Omental fat pad (tissue), 4 donors: Measurements from ENCODE around the gene WDR6. TPM values are rescaled to one million over a fixed set of nuclear protein-coding genes. Genes with fewer than 3 reads are reported as not detected.

Experiments
- ATAC-seq: fragments of 150-250 bp; one replicate; pipeline ENCODE4 v1.9.1; 2016; ENCODE audit warnings: mild to moderate bottlenecking, moderate library complexity; ENCODE audit not compliant: low FRiP score
- DNase-seq: peaks from one replicate; pipeline ENCODE4 v3.0.0-alpha.2; 2019; ENCODE audit warnings: low spot score
- CTCF ChIP-seq, 3 donors: fragments of 450-650 bp; IDR thresholded peaks; one replicate each; pipeline ENCODE4 v1.5.1; 2016 to 2017; ENCODE audit warnings: antibody characterized with exemption in 3 of 3, mild to moderate bottlenecking in 3 of 3, moderate library complexity in 2 of 3
- total RNA-seq, 4 donors: library from RNA; depleted of rRNA; stranded (reverse); fragments of >200 nt; gene quantifications; one replicate each; pipeline ENCODE4 v1.1.0, GENCODE V29; 2016

Gene WDR6
- total RNA-seq, 4 donors from 2014 or later, result 69.2 to 121 (median 81.5) TPM

- DNase-seq (no peak), ATAC-seq (peak; percentile 75)
- no peak for TF ChIP-seq CTCF (IDR thresholded peaks at IDR 0.05)
Observed at GRCh38 chr3:49032646-49033304, 25.6 kb downstream of the WDR6 start.

GRCh38 chr3:49034650-49035049 is 27.5 kb downstream of the WDR6 start:
- DNase-seq (no peak), ATAC-seq (no peak)
- TF ChIP-seq CTCF (IDR thresholded peaks at IDR 0.05), result no peak

GRCh38 chr3:49035281-49035680 is 28.1 kb downstream of the WDR6 start:
- DNase-seq (no peak), ATAC-seq (no peak)
- TF ChIP-seq CTCF (IDR thresholded peaks at IDR 0.05), result no peak

GRCh38 chr3:49053543-49053942 is 46.4 kb downstream of the WDR6 start:
- DNase-seq (no peak), ATAC-seq (no peak)
- TF ChIP-seq CTCF (IDR thresholded peaks at IDR 0.05), result no peak

- DNase-seq (no peak), ATAC-seq (no peak)
- no peak for TF ChIP-seq CTCF (IDR thresholded peaks at IDR 0.05)
Observed at GRCh38 chr3:49054344-49054862, 47.2 kb downstream of the WDR6 start.

- DNase-seq (no peak), ATAC-seq (no peak)
- TF ChIP-seq CTCF (IDR thresholded peaks at IDR 0.05), result no peak
Observed at GRCh38 chr3:49057268-49057667, 50.1 kb downstream of the WDR6 start.

GRCh38 chr3:49058011-49058410 is 50.8 kb downstream of the WDR6 start:
- ATAC-seq (no peak), DNase-seq (no peak)
- TF ChIP-seq CTCF (IDR thresholded peaks at IDR 0.05), result no peak
